Right lobe of liver (tissue), 4 donors: Measurements from ENCODE around the gene NLRP6.
"Not testable (repeated sequence)": the region's sequence is repeated elsewhere in the genome, so short reads cannot be mapped to it uniquely, and the experiment has no call there.

Experiments used
- POLR2A ChIP-seq: fragments of 450-650 bp; IDR thresholded peaks from one replicate; pipeline ENCODE4 v1.6.1; 2017; ENCODE audit warnings: antibody characterized with exemption, mild to moderate bottlenecking
- TF ChIP-seq, protein P1 (sequence below), 4 donors: fragments of 200-600 bp in 3 of 4; fragments of 450-650 bp in 1 of 4; IDR thresholded peaks; one replicate each; pipeline versions ENCODE4 v1.5.1 to v1.8.0; 2016 to 2022; ENCODE audit warnings: antibody characterized with exemption in 4 of 4, mild to moderate bottlenecking in 2 of 4
- donor health status: DM: no; HTN: no; CAD: no.
- donor health status: DM: no; HTN: no; CAD: no.
- donor health status: DM: no; HTN: yes; CAD: no.

DNA sequence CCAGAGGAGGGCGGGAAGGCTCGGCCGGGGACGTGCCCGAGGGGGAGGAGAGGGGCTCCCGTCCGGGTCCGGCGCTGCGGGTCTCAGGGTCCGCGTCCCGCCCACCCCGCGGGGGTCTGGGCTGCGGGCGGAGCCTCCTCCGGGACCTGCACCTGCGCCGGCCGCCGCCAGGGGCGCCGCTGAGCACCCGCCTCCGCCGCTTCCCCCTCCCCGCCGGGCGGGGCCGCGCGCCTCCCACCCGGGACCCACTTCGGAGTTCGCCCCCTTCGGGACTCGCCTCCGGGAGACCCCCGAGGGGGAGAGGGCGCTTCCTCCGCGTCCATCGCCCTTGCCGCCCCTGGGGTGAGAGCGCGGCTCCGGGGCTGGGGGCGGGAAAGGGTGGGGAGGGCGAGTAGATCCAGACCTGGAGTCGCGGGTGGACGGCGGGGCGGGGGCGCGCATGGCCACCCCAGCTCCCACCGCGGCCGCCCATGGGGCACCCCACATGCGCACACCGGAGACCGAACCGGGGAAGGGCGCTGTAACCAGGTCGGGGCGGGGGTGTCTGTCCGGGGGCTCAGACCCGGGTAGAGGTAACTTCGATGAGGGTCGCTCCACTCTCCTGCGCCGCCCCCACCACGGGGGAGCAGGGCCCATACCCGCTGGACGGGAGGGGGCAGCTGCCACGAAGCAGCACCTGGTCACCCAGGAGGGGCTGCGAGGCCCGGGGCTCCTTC, 40.4 kb downstream of the NLRP6 start:
- TF ChIP-seq, protein P1, sequence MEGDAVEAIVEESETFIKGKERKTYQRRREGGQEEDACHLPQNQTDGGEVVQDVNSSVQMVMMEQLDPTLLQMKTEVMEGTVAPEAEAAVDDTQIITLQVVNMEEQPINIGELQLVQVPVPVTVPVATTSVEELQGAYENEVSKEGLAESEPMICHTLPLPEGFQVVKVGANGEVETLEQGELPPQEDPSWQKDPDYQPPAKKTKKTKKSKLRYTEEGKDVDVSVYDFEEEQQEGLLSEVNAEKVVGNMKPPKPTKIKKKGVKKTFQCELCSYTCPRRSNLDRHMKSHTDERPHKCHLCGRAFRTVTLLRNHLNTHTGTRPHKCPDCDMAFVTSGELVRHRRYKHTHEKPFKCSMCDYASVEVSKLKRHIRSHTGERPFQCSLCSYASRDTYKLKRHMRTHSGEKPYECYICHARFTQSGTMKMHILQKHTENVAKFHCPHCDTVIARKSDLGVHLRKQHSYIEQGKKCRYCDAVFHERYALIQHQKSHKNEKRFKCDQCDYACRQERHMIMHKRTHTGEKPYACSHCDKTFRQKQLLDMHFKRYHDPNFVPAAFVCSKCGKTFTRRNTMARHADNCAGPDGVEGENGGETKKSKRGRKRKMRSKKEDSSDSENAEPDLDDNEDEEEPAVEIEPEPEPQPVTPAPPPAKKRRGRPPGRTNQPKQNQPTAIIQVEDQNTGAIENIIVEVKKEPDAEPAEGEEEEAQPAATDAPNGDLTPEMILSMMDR (IDR thresholded peaks at IDR 0.05), result not testable (repeated sequence)
- not testable (repeated sequence) for TF ChIP-seq POLR2A
